HG03060 (cell line): ENCODE measurements around the gene GPALPP1.
"Not testable (repeated sequence)": the region's sequence is repeated elsewhere in the genome, so short reads cannot be mapped to it uniquely, and the experiment has no call there.

Experiments
- ATAC-seq: cut with Tn5 transposase; IDR thresholded peaks from one replicate; pipeline ENCODE4 v1.9.1; 2021; ENCODE audit warnings: low read depth, moderate number of reproducible peaks; ENCODE audit not compliant: unreplicated experiment

GPALPP1 gene

DNA sequence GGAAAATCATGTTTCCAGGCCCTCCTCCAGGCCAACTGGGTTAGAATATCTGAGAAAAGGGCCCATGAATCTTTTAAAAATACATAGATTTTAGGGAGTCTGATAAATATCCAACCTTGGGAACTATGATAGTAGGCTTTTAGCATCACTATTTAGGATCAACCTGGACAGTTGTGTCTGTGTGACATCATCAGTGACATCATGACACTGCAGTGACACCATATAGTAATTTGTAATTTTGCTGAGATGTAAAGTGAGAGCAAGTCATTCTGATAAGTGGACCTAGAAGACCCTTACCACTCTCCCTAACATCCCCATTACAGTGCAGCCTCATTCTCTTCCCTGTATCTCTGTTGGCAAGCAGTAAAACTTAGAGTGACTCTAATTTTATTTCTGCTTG lies 14.1 kb downstream of the GPALPP1 start:
- no peak for ATAC-seq

DNA sequence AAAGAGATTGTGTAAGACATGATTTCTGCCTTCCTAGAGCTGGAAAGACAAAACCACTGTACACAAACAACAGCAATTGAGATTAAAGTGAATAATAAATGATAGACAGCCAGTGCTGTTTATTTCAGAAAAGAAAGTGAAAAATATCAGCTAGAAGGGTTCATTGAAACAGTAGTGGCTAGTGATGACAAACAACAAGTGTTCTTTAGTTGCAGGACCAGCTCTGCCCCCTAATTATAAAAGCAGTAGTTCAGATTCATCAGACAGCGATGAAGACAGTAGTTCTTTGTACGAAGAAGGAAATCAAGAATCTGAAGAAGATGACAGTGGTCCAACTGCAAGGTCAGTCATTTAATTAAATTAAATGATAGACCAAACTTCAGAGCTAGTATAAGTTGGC lies 14.8 kb downstream of the GPALPP1 start:
- no peak for ATAC-seq

DNA sequence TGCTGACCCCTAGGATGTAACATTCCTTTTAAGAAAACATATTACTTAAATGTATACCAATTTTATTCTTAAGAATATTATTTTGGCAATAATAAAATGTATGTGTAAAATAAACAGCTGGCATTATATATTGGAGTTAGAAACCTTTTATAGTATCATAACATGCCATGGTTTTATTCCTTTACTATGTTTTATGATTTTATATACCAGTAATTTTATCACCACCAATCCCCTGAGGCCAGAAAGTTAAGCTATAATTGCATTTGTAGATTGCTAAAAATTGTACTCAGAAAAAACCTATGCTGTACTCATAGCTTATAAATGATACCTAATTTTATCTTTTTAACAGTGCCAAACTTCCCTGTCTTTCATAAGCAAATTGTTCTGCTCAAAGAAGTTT lies 17.9 kb downstream of the GPALPP1 start:
- ATAC-seq, result no peak

DNA sequence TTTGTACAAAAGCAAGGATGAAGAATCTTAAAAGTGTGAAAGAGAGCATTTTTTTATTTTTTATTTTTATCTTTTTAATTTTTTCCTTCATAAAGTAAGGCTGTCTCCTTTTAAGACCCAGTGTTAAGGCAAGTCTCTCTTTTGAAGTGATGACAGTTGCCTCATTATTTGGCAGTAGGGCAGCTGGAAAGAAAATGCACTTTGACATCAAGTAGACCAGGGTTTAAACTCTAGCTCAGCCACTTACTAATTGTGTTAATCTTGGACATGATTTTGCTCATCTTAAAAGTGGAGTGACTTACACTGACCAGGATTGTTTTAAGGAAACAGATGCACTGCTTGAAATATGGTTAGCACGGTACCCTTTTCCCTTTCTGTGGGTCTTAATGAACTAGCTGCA lies 18.5 kb downstream of the GPALPP1 start:
- ATAC-seq, result no peak

DNA sequence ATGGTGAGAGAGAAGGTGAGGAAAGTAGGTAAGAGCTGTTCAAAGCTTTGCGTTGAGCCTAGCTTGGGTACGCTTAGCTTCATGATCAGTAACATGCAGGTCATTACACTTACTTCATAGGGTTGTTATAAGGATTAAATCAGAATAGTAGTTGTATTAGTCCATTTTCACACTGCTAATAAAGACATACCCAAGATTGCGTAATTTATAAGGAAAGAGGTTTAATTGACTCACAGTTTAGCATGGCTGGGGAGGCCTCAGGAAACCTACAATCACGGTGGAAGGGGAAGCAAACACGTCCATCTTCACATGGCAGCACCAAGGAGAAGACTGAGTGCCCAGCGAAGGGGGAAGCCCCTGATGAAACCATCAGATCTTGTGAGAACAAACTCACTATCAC lies 21.9 kb downstream of the GPALPP1 start:
- no peak for ATAC-seq

DNA sequence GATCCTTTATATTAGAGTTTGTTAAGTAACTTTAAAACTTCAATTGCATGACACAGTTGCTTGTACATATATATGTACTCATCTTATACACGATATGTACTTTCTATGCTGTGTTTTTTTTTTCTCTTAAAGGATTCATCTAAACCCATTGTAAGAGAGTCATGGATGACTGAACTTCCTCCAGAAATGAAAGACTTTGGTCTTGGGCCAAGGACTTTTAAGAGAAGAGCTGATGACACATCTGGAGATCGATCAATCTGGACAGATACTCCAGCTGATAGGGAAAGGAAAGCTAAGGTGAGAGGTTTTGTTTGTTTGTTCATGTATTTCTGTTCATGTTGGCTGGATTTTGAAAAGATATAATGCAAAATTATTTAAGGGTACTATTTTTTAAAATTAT lies 26.0 kb downstream of the GPALPP1 start:
- ATAC-seq, result no peak

DNA sequence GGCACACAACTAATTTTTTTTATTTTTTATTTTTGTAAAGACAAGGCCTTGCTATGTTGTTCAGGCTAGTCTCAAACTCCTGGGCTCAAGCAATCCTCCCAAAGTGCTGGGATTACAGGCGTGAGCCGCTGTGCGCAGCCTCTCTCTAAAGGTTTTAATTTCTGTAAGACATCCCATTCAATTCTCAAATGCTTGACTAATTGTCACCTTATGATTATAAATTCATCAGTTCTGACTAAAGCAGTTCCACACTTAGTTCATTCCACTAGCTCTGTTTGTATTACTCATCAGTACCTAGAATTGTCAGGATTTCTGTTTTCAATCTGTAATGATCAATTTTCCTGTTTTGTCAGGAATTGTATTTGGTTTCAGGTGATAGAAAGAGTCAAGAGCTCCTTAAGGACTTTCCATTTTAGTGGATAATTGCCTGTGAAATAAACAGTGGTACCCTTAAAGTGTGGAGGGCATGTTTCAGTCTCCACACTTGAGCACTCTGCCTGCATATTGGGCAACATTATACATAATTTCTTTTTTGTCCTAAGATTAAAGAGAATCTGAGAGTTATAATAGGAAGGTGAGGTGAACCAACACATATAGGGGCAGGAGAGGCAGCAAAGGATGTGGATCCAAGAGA lies 27.6 kb downstream of the GPALPP1 start:
- ATAC-seq, result no peak

DNA sequence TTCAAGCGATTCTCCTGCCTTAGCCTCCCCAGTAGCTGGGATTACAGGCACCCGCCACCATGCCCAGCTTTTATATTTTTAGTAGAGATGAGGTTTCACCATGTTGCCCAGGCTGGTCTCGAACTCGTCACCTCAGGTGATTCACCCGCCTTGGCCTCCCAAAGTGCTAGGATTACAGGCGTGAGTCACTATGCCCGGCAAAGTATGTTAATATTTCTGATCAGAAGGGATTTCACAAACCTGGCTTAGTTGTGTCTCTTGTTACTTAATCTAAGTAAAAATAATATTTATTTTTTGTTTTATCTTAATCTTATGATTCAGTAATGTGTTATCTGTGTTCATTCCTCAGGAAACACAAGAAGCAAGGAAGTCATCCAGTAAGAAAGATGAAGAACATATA lies 30.6 kb downstream of the GPALPP1 start:
- not testable (repeated sequence) for ATAC-seq

DNA sequence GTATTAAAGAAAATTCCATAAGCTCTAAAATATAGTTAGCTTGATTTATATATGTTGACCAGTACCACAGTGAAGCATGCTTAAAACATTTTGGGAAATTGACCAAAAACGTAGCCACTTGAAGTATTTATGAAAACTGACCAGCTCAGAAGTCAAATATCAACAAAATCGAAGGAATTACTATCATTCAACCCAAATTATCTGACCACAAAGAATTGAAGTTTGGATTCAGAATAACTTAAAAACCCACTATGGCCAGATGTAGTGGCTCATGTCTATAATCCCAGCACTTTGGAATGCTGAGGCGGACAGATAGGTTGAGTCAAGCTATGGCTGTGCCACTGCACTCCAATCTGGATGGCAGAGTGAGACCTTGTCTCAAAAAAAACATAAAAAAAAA lies 31.9 kb downstream of the GPALPP1 start:
- no peak for ATAC-seq

DNA sequence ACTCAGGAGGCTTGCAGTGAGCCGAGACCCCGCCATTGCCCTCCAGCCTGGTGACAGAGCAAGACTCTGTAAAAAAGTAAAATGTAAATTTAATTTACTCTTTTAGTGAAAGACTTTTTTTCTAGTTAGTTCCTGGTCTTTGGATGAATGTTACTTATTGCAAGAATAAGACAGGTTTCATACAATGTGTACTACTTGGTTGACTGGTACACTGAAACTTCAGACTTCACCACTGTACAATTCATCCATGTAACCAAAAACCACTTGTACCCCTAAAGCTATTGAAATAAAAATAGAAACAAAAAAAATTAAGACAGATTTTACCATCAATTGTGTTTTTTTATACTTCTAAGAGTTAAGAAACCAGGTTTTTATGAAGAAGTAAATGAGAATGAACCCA lies 35.5 kb downstream of the GPALPP1 start:
- no peak for ATAC-seq

DNA sequence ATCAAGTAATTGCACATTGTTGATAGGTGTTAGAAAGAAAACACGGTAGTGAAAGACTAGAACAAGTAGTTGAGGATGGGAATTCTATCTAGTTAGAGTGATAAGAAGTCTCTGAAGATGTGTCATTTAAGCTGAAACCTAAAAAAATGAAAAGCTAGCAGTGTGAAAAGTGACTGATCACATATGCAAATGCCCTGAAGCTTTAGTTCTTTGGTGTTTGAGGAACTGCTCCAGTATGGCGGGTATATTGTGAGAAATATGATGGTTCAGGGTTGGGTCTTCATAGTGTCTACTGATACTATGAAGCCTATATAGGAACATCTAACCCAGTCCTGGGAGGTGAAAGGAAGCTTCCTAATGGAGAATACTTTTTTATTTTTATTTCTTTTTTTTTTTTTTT lies 45.0 kb downstream of the GPALPP1 start:
- no peak for ATAC-seq

DNA sequence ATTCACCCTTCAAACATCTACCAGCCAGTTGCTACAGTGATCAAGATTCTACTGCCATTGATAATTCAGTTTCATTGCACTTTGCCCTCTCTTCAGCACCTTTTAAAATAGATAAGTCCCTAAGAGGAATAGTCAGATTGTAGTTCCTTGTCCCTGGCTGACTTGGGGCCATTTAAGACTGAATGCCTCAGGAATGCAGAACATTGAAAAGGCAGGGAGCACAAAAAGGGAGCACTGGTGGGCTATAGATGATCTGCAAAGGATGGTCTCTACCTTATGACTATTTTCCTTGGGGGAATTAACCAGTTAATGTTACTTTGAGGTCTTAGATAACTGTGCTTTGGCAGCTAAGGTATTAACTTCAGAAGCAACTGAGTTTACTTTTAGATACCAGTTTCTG lies 46.9 kb downstream of the GPALPP1 start:
- no peak for ATAC-seq

DNA sequence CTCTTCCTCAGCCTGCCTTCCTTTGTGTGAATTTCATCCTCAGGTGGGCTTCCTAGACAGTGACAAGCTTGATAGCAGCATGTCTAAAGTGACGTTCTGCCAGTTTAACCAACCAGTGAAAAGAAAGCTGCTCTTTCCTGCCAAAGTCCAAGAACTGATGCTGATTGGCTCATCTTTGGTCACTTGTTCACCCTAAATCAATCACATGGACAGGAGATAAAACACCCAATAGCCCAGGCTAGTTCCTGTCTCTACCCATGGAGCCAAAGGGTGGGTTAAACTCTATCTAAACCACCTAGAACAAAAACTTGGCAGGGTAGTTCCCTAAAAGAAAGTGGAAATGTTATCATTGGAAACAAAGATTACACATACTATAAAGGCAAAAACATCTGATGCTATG lies 50.8 kb downstream of the GPALPP1 start:
- ATAC-seq, result no peak

DNA sequence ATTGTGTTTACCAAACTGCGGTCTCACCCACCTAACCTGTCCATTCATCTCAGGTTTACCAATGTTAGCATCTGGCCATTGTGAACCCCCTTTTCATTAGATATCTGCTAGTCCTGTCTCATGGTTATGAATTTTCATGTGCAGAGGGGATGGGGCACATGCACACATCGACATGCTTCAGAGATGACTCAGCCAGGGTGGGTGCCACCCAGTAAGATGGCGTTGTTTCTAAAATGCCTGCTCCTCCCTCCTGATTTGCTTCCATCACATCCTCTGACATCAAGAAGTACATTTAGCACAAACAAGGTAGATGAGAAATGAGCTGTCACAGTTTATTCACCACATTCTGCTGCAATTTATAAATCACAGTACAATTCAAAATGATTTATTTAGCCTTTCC lies 51.3 kb downstream of the GPALPP1 start:
- no peak for ATAC-seq

DNA sequence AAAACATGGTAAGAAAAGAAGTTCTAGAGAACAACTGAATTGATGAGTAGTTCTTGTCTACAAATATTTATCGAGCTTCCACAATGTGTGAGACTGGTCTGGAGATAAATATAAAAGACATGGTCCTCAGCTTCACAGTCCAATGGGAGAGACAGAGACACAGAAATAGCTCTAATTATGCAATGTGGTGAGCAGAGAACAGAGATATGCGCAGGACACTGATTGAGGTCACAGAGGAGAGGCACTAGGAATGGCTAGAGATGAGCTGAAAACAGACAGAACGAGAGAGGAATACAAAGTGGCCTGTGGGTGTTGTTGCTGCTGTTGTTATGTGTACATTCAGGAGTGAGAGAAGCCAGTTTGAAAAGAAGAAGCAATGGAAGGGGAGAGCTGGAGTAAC lies 53.2 kb downstream of the GPALPP1 start:
- ATAC-seq, result no peak

DNA sequence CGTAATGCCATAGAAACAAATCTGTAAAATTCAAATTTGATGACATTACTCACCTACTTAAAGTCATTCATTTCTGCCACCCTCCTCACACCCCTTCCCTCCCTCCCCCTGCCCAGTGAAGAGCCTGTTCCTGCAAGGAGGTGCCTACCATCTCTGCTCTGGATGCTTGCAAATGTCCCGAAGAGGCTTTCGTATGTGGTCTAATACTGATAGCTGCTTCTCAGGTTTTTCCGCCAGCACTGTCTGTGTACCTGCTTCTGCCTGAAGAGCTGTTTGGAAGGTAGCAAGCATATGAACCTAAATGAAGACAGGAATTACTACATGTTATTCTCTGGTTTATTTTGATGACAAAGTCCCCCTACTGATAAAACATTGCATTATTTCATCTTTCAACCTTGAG lies 57.1 kb downstream of the GPALPP1 start:
- no peak for ATAC-seq

DNA sequence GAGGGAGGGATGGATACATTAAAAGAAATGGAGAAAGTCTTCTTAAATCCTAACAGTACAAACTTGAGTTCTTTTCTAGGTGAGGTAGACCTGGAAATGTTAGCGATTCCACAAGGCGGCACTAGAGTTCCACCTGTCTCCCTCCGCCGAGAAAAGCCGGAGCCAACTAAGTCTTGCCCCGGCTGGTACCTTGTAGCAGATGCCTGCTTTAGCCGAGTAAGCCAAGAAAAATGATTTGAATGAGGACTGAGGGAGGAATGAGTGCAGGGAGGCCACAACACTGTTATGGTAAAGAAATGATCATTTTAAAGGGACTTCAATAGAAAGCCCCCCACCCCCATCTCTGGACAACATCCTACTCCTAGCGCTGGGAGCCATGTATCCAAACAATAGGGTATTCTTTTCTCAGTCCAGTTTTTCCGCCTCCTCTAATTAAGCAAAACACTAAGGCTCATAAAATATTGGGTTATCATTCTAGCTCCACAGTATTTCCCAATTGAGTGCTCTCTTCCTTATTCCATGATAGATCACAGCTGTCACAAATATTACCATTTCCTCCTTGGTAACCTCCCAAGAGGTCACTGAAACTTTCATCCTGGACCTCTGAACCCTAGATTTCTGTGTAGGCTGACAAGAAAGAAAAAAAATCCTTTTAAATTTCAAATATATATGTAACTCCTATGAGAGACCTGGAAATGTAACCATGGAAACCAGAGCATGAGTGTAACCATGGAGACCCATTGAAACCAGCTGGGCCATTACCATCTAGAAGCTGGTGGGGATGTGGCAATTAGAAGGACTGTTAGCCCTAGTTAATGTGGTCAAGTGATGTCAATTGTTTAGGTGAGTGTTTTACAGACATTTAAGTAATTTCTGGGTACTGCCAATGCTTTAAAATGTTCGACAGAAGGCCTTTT lies 58.3 kb downstream of the GPALPP1 start:
- ATAC-seq, result no peak

DNA sequence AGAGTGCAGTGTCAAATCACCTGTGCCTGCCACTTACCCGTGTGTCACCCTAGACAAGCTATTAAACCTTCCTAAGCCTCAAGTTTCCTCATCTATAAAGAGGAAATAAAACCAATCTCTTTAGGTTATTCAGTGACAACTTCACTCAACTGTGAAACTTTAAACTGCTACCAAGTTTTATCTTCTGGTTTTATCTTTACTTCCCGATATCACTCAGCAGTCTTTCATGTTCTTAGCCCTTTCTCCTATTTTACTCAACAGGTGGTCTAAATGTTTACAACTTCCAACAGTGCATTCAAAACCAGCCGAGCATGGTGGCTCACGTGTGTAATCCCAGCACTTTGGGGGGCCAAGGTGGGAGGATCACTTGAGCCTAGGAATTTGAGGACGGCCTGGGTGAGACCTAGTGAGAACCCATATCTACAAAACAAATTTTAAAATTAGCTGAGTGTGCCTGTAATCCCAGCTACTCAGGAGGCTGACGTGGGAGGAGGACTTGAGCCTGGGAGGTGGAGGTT lies 59.6 kb downstream of the GPALPP1 start:
- no peak for ATAC-seq

DNA sequence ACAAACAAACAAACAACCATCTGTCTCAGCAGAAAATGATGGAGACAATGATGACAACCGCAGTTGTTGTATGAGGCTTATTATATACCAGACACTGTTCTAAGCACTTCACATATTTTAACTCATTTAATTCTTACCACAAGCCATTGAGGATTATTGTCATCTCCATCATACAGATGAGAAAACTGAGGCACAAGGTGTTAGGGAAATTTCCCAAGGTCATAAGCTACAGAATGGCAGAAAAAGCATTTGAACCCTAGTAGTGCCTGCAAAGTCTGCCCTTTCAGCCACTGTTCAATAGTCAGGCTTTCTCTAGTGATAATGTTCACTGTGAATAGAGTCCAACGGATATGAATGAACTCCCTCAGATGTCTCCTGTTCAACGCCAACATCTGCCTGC lies 60.1 kb downstream of the GPALPP1 start:
- no peak for ATAC-seq

DNA sequence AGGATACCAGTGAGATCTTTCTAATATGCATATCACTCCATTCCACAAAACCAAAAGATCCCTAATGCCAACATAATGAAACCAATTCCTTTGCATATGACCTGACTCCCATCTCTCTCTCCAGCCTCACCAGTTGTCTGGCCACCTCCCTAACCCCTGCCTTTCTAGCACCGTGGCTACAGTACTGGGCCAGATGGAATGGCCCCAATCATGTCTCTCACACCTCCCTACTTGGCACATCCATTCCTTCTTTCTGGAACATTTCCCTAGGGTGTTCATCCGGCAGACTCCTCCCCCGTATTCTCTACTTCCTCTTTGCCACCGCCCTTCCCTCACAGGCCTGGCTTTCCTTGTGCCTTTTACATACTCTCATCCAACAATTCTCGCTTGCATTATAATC lies 62.0 kb downstream of the GPALPP1 start:
- no peak for ATAC-seq

DNA sequence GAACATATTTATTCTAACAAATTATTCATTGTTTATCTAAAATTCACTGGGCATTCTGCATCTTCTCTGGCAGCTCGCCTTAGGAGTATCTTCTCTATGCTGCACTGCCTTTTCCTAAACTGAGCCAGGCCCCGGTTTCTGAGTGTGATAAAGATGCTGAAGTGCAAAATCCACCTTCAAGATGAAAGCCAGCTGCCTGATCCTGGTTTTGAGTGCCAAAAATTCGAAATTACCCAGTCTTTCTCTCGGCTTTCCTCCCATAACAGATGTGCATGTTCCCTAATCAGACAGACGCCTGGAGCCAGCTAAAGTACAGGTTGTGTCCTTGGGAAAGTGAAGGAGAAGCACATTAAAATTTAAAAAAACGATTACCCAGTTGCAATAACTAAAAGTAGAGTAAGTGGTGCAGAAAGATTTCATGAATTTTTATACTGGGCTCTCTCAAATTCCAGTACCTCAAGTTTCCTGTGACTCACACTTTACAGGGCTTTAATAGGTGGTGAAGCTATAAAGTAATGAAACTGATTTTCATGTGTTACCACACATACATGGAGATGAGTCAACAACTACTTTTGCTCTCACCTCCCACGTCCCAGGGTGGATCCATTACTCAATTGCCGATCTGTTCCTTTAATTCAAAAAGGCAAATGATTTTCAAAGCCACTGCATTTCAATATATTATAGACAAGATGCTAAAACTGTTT lies 66.0 kb downstream of the GPALPP1 start:
- ATAC-seq, result peak; percentile 84
